ENCODE data around the gene STOX1. TPM values are rescaled to one million over a fixed set of nuclear protein-coding genes. Genes with fewer than 3 reads are reported as not detected.
"Not testable (repeated sequence)": the region's sequence is repeated elsewhere in the genome, so short reads cannot be mapped to it uniquely, and the experiment has no call there.

Gene STOX1
- total and polyA plus RNA-seq, 5 donors, result 0.14 to 0.45 (median 0.25) TPM

DNA sequence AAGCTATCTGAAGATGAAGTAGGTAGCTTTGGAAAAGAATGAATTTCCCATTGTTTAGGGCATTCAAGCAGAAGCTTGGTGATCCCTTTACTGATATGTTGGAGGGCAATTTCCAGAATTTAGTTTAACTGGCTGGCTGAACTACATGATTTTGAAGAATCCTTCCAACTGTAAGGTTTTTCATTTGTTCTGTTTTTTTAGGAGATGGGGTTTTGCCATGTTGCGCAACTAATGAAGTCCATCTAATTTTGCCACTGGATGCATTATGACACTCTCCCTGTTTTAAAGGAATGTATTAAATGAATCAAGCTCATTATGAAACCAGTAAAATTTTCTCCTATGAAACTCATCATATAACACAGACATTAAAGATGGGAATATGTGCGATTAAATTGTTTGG lies 67.7 kb downstream of the STOX1 start:
- H3K4me1 ChIP-seq (ENCODE audit: control insufficient read depth, insufficient read depth, low read length), result no peaks in the 10 kb centered on the region
- 97% methylated on average over 2 of the region's 2 CpGs for WGBS
- ATAC-seq, result no peak

DNA sequence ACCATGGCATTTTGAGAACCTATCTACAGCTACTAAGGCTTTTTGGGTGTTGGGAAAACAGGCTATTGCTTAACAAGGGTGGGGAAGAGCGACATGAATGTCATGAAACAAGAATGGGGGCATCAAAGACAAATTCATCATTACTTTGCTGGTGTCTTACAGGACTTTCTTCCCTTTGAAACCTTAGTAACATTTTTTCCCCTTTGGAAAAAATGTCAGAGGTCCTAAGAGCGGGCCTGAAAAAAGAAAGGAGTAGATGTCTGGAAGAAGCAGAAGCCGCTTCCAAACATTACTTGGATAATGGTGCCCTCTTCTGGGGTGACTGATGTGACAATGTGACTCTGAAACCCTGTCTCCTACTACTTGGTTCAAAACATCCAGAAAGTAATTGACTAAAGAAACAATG lies 70.0 kb downstream of the STOX1 start:
- H3K4me3 ChIP-seq (ENCODE audit: low read length), result no peak overlapping the region
- no peak overlapping the region for H3K27ac ChIP-seq (ENCODE audit: low read length)
- H3K9me3 ChIP-seq (ENCODE audit: control insufficient read depth, low read length), result no peaks in the 10 kb centered on the region
- 36% methylated on average over 3 of the region's 3 CpGs for WGBS
- DNase-seq, result no peak
- H3K27me3 ChIP-seq (ENCODE audit: control insufficient read depth, insufficient read depth), result no peaks in the 10 kb centered on the region
- no peak for ATAC-seq
- no peaks in the 10 kb centered on the region for H3K4me1 ChIP-seq (ENCODE audit: control insufficient read depth, insufficient read depth, low read length)
- intact Hi-C loops (cut with DNase I), result loop anchor here in 2 of 4 donors (10.0 kb wide), 3 partner anchors 103 to 353 kb away; no protein-coding TSS in a partner anchor

More for the DNA sequence above, 67.7 kb downstream of the STOX1 start:
- DNase-seq, result no peak
- H3K27ac ChIP-seq (ENCODE audit: low read length), result no peak overlapping the region
- intact Hi-C loops (cut with DNase I), result loop anchor here in 2 of 4 donors (10.0 kb wide), 3 partner anchors 100 to 350 kb away; no protein-coding TSS in a partner anchor
- H3K9me3 ChIP-seq (ENCODE audit: control insufficient read depth, low read length), result no peaks in the 10 kb centered on the region
- H3K4me3 ChIP-seq (ENCODE audit: low read length), result no peak overlapping the region
- no peaks in the 10 kb centered on the region for H3K27me3 ChIP-seq (ENCODE audit: control insufficient read depth, insufficient read depth)

DNA sequence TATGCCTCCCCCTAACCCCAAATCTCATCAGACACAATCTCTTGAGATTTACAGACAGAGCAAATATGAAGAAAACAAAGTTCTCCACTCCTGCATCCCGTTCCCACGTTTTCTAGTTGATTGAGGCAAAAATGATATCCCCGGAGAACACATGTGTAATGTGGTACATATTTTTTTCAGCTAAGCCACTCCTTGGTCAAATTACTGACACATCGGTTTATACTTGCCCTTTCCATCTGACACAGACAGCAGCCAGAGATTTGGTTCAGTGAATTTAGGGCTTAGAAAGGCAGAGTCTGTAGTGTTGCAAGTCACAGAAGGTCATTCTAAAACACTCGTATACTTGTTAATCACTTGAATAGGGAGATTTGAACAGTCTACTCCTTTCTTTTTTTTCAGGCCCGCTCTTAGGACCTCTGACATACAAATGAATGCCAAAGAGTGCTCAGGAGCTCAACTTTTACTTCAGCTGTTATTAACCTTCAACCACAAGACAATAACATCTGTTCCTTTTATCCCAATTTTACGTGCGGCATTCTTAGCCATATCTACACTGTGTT lies 71.9 kb downstream of the STOX1 start:
- Histone ChIP-seq H3K4me1 (ENCODE audit: control insufficient read depth, insufficient read depth, low read length) (no peaks in the 10 kb centered on the region), H3K4me3 (ENCODE audit: low read length) (no peak overlapping the region), H3K9me3 (ENCODE audit: control insufficient read depth, low read length) (no peaks in the 10 kb centered on the region), H3K27me3 (ENCODE audit: control insufficient read depth, insufficient read depth) (no peaks in the 10 kb centered on the region), H3K27ac (ENCODE audit: low read length) (no peak overlapping the region)
- ATAC-seq (no peak), DNase-seq (no peak)
- intact Hi-C loops (cut with DNase I), result loop anchor here in 2 of 4 donors (10.0 kb wide), 3 partner anchors 104 to 354 kb away; no protein-coding TSS in a partner anchor
- 90% methylated on average over 8 of the region's 8 CpGs for WGBS

DNA sequence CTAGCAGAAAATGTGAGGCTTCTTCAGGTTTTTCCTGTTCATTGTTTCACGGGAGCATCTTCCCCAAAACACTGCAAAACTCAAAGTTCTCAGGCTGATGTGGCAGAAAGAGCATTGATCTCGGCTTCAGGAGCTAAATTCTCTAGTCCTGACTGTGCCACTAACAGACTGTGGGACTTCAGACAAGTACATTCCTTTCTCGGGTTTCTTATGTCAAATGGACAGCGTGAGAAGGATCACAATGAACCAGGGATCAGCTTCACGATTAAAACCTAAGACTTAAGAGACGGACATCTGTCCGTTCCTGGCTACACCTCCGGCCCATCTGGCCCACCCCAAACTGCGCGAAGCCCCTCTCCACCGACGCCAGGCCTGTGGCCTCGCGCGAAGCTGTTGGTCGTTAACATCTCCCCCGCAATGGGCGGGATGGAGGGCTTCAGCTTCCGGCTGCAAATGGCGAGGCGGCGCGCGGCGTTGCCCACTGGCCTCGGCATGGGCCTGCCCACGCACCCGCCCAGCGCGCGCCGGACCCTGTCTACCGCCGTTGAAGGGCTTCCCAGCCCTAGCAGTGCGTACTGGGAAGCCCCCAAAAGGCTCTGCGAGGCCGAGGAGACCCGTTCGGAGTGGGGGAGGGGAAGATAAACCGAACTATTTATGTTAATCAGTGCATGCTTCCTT lies 73.2 kb downstream of the STOX1 start:
- peak; percentile 81 to 82 for ATAC-seq
- no peaks in the 10 kb centered on the region for H3K9me3 ChIP-seq (ENCODE audit: control insufficient read depth, low read length)
- H3K27ac ChIP-seq (ENCODE audit: low read length), result peak overlapping the region; percentile 88
- H3K4me1 ChIP-seq (ENCODE audit: control insufficient read depth, insufficient read depth, low read length), result no peaks in the 10 kb centered on the region
- H3K4me3 ChIP-seq (ENCODE audit: low read length), result peak overlapping the region; percentile 85
- intact Hi-C loops (cut with DNase I), result no loop called here
- H3K27me3 ChIP-seq (ENCODE audit: control insufficient read depth, insufficient read depth), result no peaks in the 10 kb centered on the region
- peak; percentile 82 to 93 (median 91) for DNase-seq
- WGBS, result 3% methylated on average over 40 of the region's 40 CpGs

DNA sequence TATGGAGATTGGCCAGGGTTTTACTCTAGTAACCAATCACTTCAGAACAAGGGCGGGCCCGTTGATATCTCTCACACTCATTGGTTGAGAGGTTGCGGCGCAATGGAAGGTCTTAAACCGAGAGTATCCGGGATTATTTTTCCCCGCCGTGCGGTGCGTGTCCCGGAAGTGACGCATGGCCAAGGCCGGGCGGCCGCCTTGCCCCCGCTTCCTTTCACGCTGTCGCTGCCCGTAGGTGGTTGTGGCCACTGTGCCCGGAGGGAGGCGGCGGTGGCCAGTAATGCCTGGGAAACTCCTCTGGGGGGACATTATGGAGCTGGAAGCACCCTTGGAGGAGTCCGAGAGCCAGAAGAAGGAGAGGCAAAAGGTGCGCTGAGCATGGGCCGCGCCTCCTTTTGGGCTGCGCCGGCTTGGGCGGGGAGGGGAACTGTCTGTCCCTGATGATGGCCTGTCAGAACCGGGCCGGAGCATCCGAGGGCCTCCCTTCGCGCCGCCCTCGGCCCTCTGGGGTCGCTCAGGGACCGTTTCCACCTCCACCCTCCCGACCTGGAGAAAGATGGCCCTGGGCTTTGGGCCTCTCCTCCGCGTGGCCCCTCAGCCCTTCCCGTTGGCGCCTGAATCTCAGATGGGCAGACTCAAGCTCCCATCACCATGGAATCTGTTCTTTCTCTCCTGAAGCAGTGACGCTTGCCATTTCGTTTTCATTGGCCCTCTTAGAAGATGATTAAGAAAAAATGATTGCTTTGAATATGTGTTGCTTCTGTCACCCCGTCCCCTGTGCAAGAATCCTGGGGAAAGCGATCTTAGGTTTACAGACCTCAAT lies 74.0 kb downstream of the STOX1 start, which contains the start of gene DDX50:
TSS of gene DDX50 (plus strand) at position 211 of the 823 bp plus-strand sequence. CDS start at position 281, 70 bp downstream.
- H3K9me3 ChIP-seq (ENCODE audit: control insufficient read depth, low read length), result no peaks in the 10 kb centered on the region
- peak; percentile 97 to 98 (median 97) for DNase-seq
- H3K27me3 ChIP-seq (ENCODE audit: control insufficient read depth, insufficient read depth), result no peaks in the 10 kb centered on the region
- no peaks in the 10 kb centered on the region for H3K4me1 ChIP-seq (ENCODE audit: control insufficient read depth, insufficient read depth, low read length)
- peak within 1 kb of the TSS; percentile 85 for H3K4me3 ChIP-seq (ENCODE audit: low read length)
- peak within 1 kb of the TSS; percentile 88 for H3K27ac ChIP-seq (ENCODE audit: low read length)
- intact Hi-C loops (cut with DNase I), result no loop called here
- peak; percentile 99 for ATAC-seq
- under 1% methylated on average over 47 of the region's 47 CpGs for WGBS

DNA sequence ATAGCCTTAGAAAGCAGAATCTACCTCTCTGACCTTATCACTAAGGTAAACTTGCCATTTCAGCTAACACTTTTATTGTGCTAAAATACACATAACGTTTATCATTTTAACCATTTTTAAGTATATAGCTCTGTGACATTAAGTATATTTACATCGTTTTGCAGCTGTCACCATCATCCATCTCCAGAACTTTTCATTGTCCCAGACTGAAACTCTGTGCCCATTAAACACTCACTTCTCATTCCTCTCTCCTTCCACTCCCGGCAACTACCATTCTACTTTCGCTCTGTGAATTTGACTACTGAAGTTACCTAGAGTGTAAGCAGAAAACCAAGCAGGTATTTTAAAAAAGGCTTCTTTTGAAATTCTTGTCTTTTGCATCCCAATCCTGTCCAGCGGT lies 75.1 kb downstream of the STOX1 start:
- ATAC-seq, result no peak
- WGBS, result 73% methylated on average over 5 of the region's 5 CpGs
- Histone ChIP-seq H3K27me3 (ENCODE audit: control insufficient read depth, insufficient read depth) (no peaks in the 10 kb centered on the region), H3K4me1 (ENCODE audit: control insufficient read depth, insufficient read depth, low read length) (no peaks in the 10 kb centered on the region), H3K9me3 (ENCODE audit: control insufficient read depth, low read length) (no peaks in the 10 kb centered on the region), H3K4me3 (ENCODE audit: low read length) (no peak overlapping the region), H3K27ac (ENCODE audit: low read length) (no peak overlapping the region)
- intact Hi-C loops (cut with DNase I), result no loop called here
- no peak for DNase-seq

DNA sequence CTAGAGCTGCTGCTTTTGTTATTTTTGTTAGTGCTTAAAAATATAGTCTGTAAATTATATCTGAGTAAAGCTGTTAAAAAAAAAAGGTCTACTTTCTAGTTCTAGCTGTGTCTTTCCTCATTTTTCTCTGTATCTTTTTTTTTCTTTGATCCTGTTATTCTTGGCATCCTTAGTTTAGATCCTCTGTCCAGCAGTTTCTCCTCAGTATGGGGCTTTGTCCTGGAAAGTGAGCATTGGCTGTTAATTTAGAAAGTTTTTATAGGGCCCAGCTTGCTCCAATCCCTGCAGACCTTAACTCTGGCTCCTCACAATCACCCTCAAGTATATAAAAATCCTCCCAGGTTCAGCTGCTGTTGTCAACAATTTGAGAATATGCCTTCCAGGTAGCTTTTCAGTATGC lies 97.3 kb downstream of the STOX1 start:
- intact Hi-C loops (cut with DNase I), result no loop called here
- H3K4me1 ChIP-seq (ENCODE audit: control insufficient read depth, insufficient read depth, low read length), result no peaks in the 10 kb centered on the region
- H3K27me3 ChIP-seq (ENCODE audit: control insufficient read depth, insufficient read depth), result no peaks in the 10 kb centered on the region
- H3K27ac ChIP-seq (ENCODE audit: low read length), result no peak overlapping the region
- no peaks in the 10 kb centered on the region for H3K9me3 ChIP-seq (ENCODE audit: control insufficient read depth, low read length)
- no peak for DNase-seq
- ATAC-seq, result peak in 1 of 2 donors; percentile 51
- no peak overlapping the region for H3K4me3 ChIP-seq (ENCODE audit: low read length)

DNA sequence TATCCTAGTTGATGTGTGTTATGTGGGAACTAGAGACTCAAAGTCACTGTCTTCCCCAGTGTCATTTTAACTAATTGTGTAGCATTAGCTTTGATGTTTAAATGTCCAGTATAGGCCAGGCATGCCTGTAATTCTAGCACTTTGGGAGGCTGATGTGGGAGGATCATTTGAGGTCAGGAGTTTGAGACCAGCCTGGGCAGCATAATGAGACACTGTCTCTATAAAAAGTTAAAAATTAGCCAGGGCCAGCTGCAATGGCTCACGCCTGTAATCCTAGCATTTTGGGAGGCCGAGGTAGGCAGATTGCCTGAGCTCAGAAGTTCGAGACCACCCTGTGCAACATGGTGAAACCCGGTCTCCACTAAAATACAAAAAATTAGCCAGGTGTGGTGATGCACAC lies 98.2 kb downstream of the STOX1 start:
- WGBS, result 99% methylated on average over 4 of the region's 4 CpGs
- intact Hi-C loops (cut with DNase I), result no loop called here
- no peaks in the 10 kb centered on the region for H3K9me3 ChIP-seq (ENCODE audit: control insufficient read depth, low read length)
- ATAC-seq (no peak), DNase-seq (no peak)
- H3K27ac ChIP-seq (ENCODE audit: low read length), result no peak overlapping the region
- H3K27me3 ChIP-seq (ENCODE audit: control insufficient read depth, insufficient read depth), result no peaks in the 10 kb centered on the region
- no peak overlapping the region for H3K4me3 ChIP-seq (ENCODE audit: low read length)
- H3K4me1 ChIP-seq (ENCODE audit: control insufficient read depth, insufficient read depth, low read length), result no peaks in the 10 kb centered on the region

DNA sequence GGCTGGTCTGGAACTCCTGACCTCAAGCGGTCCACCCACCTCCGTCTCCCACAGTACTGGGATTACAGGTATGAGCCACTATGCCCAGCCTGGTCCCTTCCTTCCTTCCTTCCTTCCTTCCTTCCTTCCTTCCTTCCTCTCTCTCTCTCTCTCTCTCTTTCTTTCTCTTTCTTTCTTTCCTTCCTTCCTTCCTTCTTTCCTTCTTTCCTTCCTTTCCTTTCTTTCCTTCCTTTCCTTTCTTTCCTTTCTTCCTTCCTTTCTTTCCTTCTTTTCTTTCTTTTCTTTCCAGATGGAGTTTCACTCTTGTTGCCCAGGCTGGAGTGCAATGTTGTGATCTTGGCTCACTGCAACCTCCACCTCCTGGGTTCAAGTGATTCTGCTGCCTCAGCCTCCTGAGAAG lies 101.8 kb downstream of the STOX1 start:
- 100% methylated on average over 2 of the region's 2 CpGs for WGBS
- H3K27ac ChIP-seq (ENCODE audit: low read length); H3K4me3 ChIP-seq (ENCODE audit: low read length); H3K4me1 ChIP-seq (ENCODE audit: control insufficient read depth, insufficient read depth, low read length); ATAC-seq; intact Hi-C loops (cut with DNase I); DNase-seq; H3K9me3 ChIP-seq (ENCODE audit: control insufficient read depth, low read length); H3K27me3 ChIP-seq (ENCODE audit: control insufficient read depth, insufficient read depth): not testable (repeated sequence)

DNA sequence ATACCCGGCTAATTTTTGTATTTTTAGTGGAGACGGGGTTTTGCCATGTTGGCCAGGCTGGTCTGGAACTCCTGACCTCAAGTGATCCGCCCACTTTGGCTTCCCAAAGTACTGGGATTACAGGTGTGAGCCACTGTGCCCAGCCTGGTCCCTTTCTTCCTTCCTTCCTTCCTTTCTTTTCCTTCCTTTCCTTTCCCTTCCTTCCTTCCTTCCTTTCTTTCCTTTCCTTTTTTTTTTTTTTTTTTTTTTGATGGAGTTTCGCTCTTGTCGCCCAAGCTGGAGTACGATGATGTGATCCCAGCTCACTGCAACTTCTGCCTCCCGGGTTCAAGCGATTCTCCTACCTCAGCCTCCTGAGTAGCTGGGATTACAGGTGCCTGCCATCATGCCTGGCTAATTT lies 102.6 kb downstream of the STOX1 start:
- H3K4me3 ChIP-seq (ENCODE audit: low read length); H3K27me3 ChIP-seq (ENCODE audit: control insufficient read depth, insufficient read depth); intact Hi-C loops (cut with DNase I); H3K9me3 ChIP-seq (ENCODE audit: control insufficient read depth, low read length); H3K27ac ChIP-seq (ENCODE audit: low read length); H3K4me1 ChIP-seq (ENCODE audit: control insufficient read depth, insufficient read depth, low read length); ATAC-seq; DNase-seq: not testable (repeated sequence)
- WGBS, result over 99% methylated on average over 8 of the region's 8 CpGs

DNA sequence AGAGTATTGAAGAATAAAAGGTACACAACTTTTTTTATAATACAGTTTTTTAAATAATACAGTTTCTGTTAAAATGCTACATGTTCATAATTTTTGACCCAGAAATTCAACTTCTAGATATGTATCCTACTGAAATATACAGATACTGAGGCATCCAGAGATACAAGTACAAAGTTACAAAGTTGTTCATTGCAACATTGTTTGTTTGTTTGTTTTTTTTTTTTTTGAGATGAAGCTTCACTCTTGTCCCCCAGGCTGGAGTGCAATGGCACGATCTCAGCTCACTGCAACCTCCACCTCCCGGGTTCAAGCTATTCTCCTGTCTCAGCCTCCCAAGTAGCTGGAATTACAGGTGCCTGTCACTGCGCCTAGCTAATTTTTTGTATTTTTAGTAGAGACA lies 105.5 kb downstream of the STOX1 start:
- H3K27ac ChIP-seq (ENCODE audit: low read length); H3K27me3 ChIP-seq (ENCODE audit: control insufficient read depth, insufficient read depth); ATAC-seq; intact Hi-C loops (cut with DNase I); DNase-seq; H3K4me3 ChIP-seq (ENCODE audit: low read length); H3K4me1 ChIP-seq (ENCODE audit: control insufficient read depth, insufficient read depth, low read length); H3K9me3 ChIP-seq (ENCODE audit: control insufficient read depth, low read length): not testable (repeated sequence)
- WGBS, result 97% methylated on average over 3 of the region's 3 CpGs

All from right cardiac atrium (tissue), 5 donors.